ENCODE data around the gene ENPP1.

ENPP1 gene

GRCh38 chr6:131807644-131808459 lies at the start of gene ENPP1:
Gene ENPP1 (plus strand): TSS chr6:131808020. CDS start chr6:131808036, 16 bp downstream.
- TF ChIP-seq CTCF (IDR thresholded peaks at IDR 0.05; ENCODE audit: low read depth, low read length): peak; percentile 29
- peak; percentile 48 to 69 for DNase-seq (ENCODE audit: low read depth in 2 of 2)
- H3K4me3 ChIP-seq (replicated peaks in 1 of 2; ENCODE audit: low read depth in 2 of 2, low read length in 2 of 2): peak within 1 kb of the TSS; percentile 54 to 64

- DNase-seq (ENCODE audit: low read depth in 2 of 2): no peak
- no peak for TF ChIP-seq CTCF (IDR thresholded peaks at IDR 0.05; ENCODE audit: low read depth, low read length)
- no peak overlapping the region for H3K4me3 ChIP-seq (replicated peaks in 1 of 2; ENCODE audit: low read depth in 2 of 2, low read length in 2 of 2)
Measured at GRCh38 chr6:131758920-131759319, 48.9 kb upstream of the ENPP1 start.

- no peak for TF ChIP-seq CTCF (IDR thresholded peaks at IDR 0.05; ENCODE audit: low read depth, low read length)
- H3K4me3 ChIP-seq (replicated peaks in 1 of 2; ENCODE audit: low read depth in 2 of 2, low read length in 2 of 2): no peak overlapping the region
- peak in 1 of 2 donors; percentile 54 for DNase-seq (ENCODE audit: low read depth in 2 of 2)
Measured at GRCh38 chr6:131761060-131761761, 46.6 kb upstream of the ENPP1 start.

- H3K4me3 ChIP-seq (replicated peaks in 1 of 2; ENCODE audit: low read depth in 2 of 2, low read length in 2 of 2): no peak overlapping the region
- no peak for DNase-seq (ENCODE audit: low read depth in 2 of 2)
- TF ChIP-seq CTCF (IDR thresholded peaks at IDR 0.05; ENCODE audit: low read depth, low read length): no peak
Measured at GRCh38 chr6:131761762-131762067, 46.1 kb upstream of the ENPP1 start.

GRCh38 chr6:131762984-131763383 lies 44.8 kb upstream of the ENPP1 start:
- no peak overlapping the region for H3K4me3 ChIP-seq (replicated peaks in 1 of 2; ENCODE audit: low read depth in 2 of 2, low read length in 2 of 2)
- no peak for DNase-seq (ENCODE audit: low read depth in 2 of 2)
- no peak for TF ChIP-seq CTCF (IDR thresholded peaks at IDR 0.05; ENCODE audit: low read depth, low read length)

- DNase-seq (ENCODE audit: low read depth in 2 of 2): no peak
- H3K4me3 ChIP-seq (replicated peaks in 1 of 2; ENCODE audit: low read depth in 2 of 2, low read length in 2 of 2): no peak overlapping the region
- no peak for TF ChIP-seq CTCF (IDR thresholded peaks at IDR 0.05; ENCODE audit: low read depth, low read length)
Measured at GRCh38 chr6:131763749-131764148, 44.1 kb upstream of the ENPP1 start.
